ENCODE measurements around the gene SZT2. TPM values are rescaled to one million over a fixed set of nuclear protein-coding genes. Genes with fewer than 3 reads are reported as not detected.

The SZT2 gene
- total RNA-seq, 2 experiments from 2014 or later = 34.4 to 36.7 TPM

DNA sequence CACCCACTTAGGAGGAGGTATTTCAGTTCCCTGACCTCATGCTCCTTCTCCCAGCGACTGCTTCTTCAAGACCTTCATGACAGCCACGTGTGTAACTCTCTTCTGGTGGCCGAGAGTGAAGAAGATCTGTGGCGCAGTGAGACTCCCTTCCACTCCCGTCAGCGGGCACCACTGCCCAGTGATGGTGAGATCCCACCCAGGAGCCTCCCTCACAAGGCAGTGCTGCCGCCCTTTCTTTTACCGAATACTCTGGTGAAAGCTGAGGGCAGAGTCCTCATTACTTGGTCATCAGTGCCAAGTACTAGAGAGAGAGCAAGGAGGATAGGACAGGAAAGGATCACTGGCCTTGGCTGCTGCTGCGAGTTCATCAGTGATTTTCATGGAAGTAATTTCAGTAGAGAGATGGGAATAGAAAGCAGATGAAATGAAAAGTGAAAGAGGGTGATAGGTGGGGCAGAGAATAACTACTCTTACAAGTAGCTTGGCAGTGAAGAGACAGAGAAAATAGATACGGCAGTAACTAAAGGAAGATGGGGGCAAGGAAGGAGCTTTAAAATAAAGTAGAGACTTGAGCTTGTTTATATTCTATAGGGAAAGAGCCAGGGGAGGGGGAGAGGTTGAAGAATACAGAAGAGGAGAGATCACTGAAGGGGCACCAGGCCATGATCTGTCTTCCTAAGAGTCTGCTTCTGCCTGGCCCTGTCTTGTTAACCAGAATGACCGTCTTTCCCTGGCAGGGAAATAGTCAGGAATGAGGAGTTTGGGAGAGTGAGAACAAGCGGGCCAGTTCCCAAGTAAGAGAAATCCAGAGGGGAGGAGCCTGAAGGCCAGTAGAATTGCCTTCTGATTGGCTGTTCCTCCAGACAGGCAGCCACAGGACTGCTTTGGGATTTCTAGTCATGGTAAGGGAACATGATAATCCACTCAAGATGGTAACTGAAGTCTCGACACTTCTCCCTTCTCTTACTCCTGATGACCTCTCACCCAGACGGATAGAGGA, 45.7 kb downstream of the SZT2 start:
- ChIA-PET POLR2A (no interaction called here), CTCF (interaction anchor here (1.4 kb wide), 1 partner anchor 21 kb away, joined by 3 read pairs; no protein-coding TSS in a partner anchor)

DNA sequence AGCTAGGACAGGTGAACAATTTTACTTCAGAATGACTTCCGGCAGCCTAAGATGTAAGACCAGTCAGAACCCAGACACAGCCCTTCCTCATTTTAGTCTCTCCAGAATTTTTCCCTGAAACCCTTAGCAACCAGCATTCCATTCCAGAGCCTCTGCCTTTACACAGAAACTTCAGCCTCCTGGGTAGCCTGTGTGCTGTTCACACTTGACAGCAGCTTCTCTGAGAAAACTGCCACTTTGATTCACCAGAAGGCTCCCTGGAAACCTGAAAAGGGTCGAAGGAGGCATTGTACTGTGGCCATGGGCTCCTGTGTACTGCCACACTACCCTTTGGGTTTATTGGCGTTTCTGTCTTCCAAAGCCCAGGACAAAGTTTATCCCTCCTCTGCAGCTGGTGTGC, 46.7 kb downstream of the SZT2 start:
- CTCF ChIA-PET = no interaction called here
- POLR2A ChIA-PET = no interaction called here

DNA sequence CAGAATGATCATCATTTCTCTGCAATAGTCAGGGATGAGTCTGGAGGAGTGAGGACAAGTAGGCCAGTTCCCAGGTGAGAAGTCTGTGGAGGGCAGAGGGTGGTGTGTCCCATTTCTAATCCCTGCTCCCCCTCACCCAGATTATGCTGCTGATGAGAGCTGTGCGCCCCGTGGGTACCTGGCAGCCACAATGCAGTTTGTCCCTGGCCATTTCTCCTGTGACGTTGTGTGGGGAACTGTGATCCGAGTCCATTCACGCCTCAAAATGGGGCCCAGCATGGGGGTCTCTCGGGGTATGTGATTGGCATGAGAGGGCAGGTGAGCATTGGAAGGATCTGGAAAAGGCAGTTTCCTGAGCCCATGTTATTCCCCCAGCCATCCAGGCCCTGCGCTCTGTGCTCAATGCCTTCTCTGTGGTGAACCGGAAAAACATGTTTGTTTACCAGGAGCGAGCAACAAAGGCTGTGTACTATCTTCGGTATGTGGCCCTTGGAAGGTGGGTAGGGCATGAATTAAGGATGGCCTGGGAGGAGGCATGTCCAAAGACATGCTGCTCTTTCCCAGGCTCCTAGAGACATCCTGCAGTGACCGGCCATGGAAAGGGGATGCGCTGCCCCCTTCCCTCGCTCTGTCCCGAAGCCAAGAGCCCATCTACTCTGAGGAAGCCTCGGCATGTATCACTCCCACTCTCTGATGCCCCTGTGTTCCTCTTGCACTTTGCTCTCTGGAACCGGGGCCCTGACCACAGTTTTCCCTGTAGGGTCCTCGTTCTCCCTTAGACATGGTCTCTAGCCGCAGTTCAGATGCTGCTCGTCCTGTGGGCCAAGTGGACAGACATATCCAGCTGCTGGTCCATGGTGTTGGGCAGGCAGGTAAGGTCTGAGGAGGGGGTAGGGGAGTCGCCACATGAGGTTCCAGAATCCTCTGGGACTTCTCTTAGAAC, 47.6 kb downstream of the SZT2 start:
- ChIA-PET CTCF (no interaction called here), POLR2A (no interaction called here)

DNA sequence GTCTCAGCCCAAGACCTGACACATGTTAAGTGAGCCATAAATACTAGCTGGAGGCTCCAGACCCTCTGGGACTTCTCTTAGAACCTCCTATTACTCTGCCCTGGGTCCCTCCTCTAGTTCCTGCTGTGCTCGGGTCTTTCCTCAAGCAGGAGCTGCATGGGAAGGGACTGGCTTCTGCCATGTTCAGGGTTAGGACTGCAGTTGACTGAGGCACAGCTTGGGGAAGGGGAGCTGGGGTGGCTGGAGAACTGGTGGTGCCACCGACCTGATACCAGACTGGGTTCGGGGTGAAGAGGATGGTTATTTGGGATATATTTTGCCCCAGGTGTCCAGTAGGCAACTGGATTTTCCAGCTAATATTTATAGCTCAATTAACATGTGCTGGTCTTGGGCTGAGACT, 48.3 kb downstream of the SZT2 start:
- CTCF ChIA-PET = no interaction called here
- POLR2A ChIA-PET = no interaction called here

DNA sequence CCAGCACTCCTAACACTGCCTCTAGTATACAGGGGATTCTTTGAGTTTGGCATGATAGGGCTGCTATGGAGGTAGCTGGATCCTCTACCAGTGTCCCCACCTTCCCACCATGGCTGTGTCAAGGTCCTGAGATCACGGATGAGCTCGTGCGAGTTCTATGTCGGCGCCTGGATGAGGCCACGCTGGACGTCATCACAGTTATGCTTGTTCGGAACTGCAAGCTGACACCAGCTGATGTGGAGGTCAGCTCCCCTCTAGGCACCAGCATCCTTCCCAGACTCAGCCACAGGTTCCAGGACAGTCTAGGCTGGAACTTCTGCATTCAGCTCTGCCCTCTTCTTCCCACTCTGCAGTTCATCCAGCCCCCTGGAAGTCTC, 48.9 kb downstream of the SZT2 start:
- ChIA-PET POLR2A (no interaction called here), CTCF (no interaction called here)

DNA sequence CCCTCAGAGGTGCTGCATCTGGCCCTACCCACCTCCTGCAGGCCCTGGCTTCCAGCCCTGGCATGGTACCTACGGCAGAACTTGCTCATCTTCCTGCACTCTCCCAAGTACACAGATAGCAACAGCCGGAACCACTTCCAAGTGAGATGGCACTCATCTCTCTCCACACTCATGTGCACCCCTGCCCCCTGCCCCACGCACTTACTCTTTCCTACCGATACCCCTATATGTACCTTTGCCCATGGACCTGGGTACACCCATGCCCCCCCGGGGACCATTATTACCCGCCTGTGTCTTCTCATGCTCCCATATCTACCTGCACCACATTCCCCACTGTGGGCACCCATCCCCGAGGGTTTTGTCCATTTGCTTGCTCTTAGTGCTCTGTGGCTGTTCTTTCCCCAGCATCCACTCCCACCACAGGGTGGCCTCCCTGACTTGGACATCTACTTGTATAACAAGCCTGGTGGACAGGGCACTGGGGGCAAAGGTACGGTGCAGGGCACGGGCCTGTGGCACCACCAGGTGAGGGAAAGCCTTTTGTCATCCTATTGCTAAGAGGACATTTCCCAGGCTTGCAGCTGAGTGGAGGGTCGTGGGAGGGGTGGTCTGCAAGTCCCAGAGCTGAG, 49.4 kb downstream of the SZT2 start:
- CTCF ChIA-PET = no interaction called here
- POLR2A ChIA-PET = no interaction called here

DNA sequence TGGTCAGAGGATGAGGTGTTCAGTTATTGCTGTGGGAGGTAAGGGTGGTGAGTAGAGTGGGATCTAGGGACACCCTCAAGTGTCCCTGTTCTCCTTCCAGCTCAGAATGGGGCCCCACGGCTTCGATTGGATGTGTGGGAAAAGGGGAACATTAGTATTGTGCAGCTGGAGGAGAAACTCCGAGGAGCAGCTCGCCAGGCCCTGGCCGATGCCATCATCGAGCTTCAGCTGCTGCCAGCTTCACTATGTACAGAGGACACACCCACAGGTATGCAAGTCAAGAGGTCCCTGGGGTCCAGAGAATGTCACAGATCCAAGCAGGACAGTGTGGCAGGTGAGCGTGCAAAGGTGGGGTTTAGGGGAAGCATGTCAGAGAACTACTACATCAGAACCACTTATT, 50.1 kb downstream of the SZT2 start:
- ChIA-PET POLR2A (no interaction called here), CTCF (no interaction called here)

DNA sequence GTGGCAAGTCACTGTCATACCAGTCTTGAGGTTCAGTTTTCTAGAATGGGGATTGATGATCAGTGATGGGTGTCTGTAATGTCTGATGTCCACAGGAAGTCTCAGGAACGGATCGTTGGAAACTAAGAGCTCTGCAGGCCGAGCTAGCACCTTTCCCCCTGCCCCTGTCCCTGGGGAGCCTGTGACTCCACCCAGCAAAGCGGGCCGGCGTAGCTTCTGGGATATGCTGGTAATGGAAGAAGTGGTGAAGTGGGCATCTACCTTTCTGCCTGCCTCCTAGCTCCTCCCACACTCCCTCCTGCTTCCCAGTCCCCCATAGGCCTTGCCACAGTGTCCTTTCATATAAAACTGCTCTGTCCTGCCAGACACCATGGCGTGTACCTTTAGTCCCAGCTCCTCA, 50.7 kb downstream of the SZT2 start:
- CTCF ChIA-PET = no interaction called here

DNA sequence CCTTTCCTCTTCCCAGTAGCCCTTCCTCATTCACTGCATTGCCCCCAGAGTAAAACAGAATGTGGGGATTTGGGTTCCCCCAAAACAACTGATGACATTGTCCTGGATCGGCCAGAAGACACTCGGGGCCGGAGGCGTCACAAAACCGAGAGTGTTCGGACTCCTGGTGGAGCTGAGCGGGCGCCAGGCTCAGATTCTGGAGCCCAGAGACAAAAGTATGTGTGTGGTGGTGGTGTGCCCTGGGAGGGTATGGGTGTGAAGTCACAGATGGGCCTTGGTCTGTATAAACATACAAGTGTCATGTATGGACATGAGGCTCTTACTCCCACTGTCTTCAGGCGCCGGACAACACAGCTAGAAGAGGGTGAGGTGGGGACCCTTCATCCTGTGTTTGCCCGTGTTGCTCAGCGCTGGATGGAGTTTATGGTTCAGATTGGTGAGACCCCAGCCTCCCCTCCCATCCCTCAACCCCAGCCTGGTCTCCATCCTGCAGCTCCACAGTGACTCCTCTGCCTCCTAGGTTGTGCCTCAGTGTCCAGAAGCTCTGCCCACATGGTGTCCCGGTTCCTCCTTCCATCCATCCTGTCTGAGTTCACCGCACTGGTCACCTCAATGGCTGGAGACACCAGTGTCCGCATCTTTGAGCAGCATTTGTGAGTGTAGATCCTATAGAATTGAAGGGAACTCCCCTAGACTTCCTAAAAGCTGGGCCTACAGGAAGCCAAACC, 51.6 kb downstream of the SZT2 start:
- ChIA-PET POLR2A (no interaction called here), CTCF (no interaction called here)

More for the DNA sequence above, 50.7 kb downstream of the SZT2 start:
- POLR2A ChIA-PET = no interaction called here

DNA sequence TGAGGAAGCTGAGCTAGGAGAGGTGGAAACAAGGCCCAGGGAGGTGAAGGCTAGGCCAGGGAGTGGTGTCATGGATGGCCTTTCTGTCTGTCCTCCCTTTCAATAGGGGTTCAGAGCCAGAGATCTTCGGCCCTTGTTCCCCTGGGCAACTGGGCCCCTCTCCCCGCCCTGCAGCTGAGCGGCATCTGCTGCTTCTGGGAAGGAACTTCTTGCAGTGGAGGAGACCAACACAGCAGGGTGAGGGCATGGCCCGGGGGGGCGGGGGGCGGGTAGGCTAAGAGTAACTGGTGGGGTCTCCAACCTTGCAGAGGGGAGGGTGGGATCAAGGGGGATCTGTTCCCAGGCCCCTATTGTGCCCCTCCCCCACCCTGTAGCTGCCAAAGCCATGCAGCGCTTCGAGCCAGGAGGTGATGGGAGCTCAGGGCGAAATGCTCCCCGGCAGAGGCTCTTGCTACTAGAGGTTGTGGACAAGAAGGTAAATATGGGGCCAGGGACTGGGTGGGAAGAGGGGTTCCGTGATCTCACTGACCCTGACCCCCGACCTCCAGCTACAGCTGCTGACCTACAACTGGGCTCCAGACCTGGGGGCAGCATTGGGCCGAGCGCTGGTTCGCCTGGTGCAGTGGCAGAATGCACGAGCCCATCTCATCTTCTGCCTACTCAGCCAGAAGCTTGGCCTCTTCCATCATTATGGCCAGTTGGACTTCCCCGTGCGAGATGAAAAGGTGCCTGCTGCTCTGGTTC, 52.4 kb downstream of the SZT2 start:
- ChIA-PET CTCF (no interaction called here), POLR2A (no interaction called here)

DNA sequence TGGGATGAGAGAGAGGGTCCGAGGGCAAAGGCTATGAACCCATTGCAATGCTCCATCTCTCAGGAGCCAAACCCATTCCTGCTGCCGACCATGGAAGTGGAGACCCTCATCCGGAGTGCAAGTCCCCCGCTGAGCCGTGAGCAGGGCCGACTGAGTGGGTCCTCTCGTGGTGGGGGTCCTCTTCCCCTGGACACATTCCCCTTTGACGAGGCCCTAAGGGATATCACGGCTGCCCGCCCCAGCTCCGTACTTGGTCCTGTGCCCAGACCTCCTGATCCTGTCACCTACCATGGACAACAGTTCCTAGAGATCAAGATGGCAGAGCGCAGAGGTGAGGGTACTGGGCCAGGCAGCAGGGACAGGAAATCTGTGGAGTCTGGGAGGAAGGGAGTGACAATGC, 53.1 kb downstream of the SZT2 start:
- POLR2A ChIA-PET = no interaction called here

DNA sequence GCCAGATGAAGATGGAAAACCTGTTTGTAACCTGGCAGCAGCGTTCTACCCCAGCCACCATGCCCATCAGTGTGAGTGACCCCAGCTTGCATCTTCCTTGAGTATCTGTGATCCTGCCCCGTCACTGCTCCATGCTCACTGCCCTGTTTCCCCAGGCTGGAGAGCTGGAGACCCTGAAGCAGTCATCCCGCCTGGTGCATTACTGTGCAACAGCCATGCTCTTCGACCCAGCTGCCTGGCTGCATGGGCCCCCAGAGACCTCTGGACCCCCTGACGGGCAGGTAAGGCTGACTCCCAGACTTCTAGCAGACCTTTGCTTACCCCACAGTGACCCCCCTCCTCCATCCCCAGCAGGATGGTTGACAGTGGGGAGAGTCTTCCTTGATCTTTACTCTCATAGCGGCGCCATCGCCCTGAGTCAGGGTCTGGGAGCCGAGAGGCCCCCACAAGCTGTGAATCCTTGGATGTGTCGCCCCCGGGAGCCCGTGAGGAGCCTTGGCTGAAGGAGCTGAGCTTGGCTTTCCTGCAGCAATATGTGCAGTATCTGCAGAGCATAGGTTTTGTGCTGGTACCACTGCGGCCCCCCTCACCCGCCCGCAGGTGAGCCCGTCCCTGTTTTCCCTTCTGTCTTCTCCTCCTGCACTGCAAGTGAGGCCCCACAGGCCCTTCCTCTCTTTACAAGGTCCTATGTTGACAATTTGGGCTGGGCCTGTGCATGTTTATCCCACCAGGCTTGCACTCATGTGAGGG, 53.7 kb downstream of the SZT2 start:
- ChIA-PET POLR2A (no interaction called here), CTCF (no interaction called here)

More for the DNA sequence above, 53.1 kb downstream of the SZT2 start:
- CTCF ChIA-PET = no interaction called here

DNA sequence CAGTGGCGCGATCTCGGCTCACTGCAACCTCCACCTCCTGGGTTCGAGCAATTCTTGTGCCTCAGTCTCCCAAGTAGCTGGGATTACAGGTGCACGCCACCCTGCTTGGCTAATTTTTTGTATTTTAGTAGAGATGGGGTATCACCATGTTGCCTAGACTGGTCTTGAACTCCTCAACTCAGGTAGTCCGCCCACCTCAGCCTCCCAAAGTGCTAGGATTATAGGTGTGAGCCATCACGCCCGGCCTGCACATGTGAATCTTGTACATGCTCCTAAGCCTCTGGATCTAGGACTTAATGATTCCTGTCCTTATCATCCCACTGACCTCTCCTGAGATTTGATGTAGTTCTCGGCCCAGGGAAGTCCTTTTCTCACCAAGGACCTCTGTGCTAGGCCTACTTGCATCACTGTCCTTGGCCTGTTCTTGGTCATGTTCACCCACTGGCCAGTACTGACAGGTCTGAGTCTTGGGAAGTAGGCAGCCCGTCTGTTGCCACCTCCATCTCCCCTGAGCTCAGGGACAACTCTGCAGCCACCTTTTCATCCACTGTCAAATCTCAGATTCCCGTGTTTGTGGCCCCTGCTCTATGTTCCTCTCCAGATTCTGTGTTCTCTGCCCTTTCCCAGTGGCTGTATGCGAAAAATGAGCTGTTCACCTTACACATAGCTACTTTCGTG, 54.6 kb downstream of the SZT2 start:
- POLR2A ChIA-PET = no interaction called here
- CTCF ChIA-PET = interaction anchor here (1.1 kb wide), 1 partner anchor 10 kb away, joined by 3 read pairs; the partner anchor contains the start of gene HYI

DNA sequence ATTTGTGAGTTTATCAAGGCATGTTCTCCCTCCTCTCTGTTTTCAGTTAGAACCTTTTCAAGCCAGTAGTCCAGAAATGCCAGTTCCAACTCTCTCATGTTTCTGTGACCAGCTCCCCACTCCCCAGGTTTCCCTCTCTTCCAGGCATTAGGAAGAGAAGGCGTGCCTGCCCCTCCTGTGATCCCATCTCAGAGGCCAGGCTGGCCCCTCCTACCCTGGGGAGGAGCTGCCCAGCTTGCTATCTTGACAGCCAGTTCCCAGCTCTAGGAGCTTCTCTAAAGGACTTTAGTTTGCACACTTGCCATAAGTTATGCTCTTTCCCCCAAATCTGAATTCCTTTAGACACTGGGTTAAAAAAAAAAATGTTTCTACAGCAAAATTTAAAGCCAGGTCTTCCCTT, 55.1 kb downstream of the SZT2 start:
- ChIA-PET POLR2A (no interaction called here), CTCF (interaction anchor here (1.1 kb wide), 1 partner anchor 9 kb away, joined by 3 read pairs; the partner anchor contains the start of gene HYI)

DNA sequence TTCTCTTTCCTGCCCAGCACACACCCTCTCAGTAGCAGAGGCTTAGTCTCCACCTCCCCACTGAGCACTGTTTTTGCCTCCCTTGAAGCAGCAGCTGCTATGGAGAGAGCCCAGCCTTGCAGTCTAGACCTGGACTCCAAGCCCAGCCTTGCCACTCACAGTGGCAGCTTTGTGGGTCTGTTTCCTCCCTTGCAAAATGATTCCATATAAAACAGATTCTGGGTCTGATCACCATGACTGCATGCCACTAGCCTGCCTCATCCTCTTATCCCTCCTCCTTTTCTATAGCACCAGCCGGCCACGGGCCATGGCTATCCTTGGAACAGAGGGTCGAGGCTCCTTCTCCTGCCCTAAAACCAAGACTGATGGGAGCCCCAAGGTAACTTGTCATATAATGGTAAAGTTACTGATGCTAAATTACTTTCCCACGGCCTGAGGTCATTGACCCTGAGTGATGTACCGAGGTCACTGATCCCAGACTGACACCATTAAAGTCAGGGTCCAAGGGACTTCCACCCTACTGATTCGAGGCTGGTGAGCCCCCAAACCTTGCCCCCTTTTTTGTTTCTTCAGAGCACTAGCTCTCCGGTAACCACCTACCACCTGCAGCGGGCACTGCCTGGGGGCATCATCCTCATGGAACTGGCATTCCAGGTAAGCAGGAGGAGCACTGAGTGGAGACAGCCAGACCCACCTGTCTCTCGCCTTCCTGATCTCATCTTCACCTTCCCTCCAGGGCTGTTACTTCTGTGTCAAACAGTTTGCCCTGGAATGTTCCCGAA, 56.1 kb downstream of the SZT2 start:
- POLR2A ChIA-PET = no interaction called here
- CTCF ChIA-PET = no interaction called here

DNA sequence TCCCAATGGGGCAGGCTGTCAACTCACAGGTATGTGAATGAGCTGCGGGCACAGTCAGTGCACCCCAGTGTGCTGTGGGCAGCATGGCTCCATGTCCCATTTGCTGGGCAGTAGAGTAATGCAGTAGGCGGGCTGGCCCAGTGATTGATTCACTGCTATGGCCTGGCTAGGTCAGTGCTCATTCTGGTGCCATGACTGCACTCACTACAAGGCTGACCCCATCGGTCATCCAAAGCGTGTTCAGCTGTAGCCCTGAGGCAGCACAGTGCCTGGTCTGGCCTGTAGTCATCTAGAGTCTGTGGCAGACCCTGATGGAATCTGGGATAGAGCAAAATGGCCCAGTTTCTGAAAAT, 56.7 kb downstream of the SZT2 start:
- POLR2A ChIA-PET = no interaction called here
- CTCF ChIA-PET = no interaction called here
